Brain microvascular endothelial cell (primary cell): ENCODE results near the gene CHI3L1.
"Not testable (repeated sequence)": the region's sequence is repeated elsewhere in the genome, so short reads cannot be mapped to it uniquely, and the experiment has no call there.

Experiments
- DNase-seq: peaks from one replicate; pipeline ENCODE4 v3.0.0-alpha.2; 2020
- H3K27ac ChIP-seq: fragments of 250-450 bp; sonication (Bioruptor Pico); 2 replicates; pipeline ENCODE4 v1.5.1; 2020; ENCODE audit warnings: mild to moderate bottlenecking, moderate library complexity
- H3K27me3 ChIP-seq: fragments of 250-450 bp; sonication (Bioruptor Pico); replicated peaks from 2 replicates; pipeline ENCODE4 v1.5.1; 2020; ENCODE audit warnings: mild to moderate bottlenecking
- H3K36me3 ChIP-seq: fragments of 250-450 bp; sonication (Bioruptor Pico); replicated peaks from 2 replicates; pipeline ENCODE4 v1.5.1; 2020; ENCODE audit warnings: mild to moderate bottlenecking
- H3K4me3 ChIP-seq: 2 replicates; pipeline ENCODE4 v1.5.1; 2011; ENCODE audit warnings: low read depth, mild to moderate bottlenecking, control low read depth, low read length, moderate library complexity
- in situ Hi-C: cut with HindIII; loops from 2 replicates; pipeline ENCODE4 v1.10.0; 2017; ENCODE audit warnings: low sequenced_read_pairs, low pct_ligation_motif_present
- TF ChIP-seq, protein P1 (sequence below): IDR thresholded peaks from 2 replicates; pipeline ENCODE4 v1.5.1; 2011; ENCODE audit warnings: low read depth, mild to moderate bottlenecking, moderate library complexity, low read length, control low read depth, inconsistent platforms; ENCODE audit errors: missing control alignments

The CHI3L1 gene

GRCh38 chr1:203186446-203187303 is at the start of gene CHI3L1:
TSS of gene CHI3L1 (minus strand) at chr1:203186704. CDS start at chr1:203186623, 81 bp downstream.
- DNase-seq: no peak

GRCh38 chr1:203234901-203235300 is 48.4 kb upstream of the CHI3L1 start:
- H3K4me3 ChIP-seq, DNase-seq, H3K36me3 ChIP-seq, H3K27ac ChIP-seq, in situ Hi-C loops, H3K27me3 ChIP-seq: not testable (repeated sequence)

More at GRCh38 chr1:203186446-203187303, at the start of gene CHI3L1:
- no peak within 1 kb of the TSS for H3K4me3 ChIP-seq
- no peaks in the 10 kb centered on the region for H3K27me3 ChIP-seq
- no peak within 1 kb of the TSS for H3K27ac ChIP-seq
- in situ Hi-C loops: no loop called here
- TF ChIP-seq, protein P1, sequence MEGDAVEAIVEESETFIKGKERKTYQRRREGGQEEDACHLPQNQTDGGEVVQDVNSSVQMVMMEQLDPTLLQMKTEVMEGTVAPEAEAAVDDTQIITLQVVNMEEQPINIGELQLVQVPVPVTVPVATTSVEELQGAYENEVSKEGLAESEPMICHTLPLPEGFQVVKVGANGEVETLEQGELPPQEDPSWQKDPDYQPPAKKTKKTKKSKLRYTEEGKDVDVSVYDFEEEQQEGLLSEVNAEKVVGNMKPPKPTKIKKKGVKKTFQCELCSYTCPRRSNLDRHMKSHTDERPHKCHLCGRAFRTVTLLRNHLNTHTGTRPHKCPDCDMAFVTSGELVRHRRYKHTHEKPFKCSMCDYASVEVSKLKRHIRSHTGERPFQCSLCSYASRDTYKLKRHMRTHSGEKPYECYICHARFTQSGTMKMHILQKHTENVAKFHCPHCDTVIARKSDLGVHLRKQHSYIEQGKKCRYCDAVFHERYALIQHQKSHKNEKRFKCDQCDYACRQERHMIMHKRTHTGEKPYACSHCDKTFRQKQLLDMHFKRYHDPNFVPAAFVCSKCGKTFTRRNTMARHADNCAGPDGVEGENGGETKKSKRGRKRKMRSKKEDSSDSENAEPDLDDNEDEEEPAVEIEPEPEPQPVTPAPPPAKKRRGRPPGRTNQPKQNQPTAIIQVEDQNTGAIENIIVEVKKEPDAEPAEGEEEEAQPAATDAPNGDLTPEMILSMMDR: no peak
- H3K36me3 ChIP-seq: no peaks in the 10 kb centered on the region

DNA sequence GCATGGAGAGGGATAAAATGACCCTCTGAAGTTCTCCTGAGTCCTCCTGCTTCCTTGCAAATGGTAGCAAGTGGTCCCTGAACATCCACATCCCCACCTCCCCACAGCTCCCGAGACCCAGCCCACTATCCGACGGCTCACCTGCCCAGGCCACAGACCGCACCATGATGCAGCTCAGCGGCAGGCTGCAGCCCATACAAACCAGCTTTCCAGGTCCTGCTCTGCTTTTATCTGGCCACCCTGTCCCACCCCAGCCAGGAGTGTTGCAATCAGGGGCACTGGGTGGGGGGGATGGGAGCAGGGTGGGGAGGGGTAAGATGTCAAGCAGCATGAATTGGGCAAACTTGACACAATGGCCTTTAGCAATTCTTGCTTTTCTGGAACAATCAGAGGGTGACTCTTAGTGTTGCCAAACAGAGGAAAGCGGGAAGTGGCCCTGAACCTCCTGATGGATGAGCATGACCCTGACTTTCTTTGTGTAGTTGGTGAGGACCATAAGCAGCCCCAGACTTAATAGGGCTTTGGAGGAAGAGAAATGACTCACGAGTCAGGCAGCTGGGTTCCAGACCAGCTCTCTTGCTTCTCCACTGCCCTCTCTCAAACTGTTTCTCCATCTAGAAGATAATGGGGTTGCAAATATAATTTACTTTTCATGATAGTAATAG is 43.1 kb upstream of the CHI3L1 start, which contains the start of gene CHIT1:
Gene CHIT1 (minus strand): TSS at position 203 of the 665 bp plus-strand sequence. CDS start 37 bp downstream, at position 166.
- in situ Hi-C loops: no loop called here

GRCh38 chr1:203228670-203229069 is 42.2 kb upstream of the CHI3L1 start:
- TF ChIP-seq, protein P1: no peak
- H3K27me3 ChIP-seq: peaks cover 3% of the 10 kb centered on the region
- in situ Hi-C loops: no loop called here
- no peak overlapping the region for H3K4me3 ChIP-seq
- no peak for DNase-seq
- no peaks in the 10 kb centered on the region for H3K36me3 ChIP-seq
- no peak overlapping the region for H3K27ac ChIP-seq

More for the DNA sequence above, 43.1 kb upstream of the CHI3L1 start, which contains the start of gene CHIT1:
- peaks cover 3% of the 10 kb centered on the region for H3K27me3 ChIP-seq
- no peak within 1 kb of the TSS for H3K27ac ChIP-seq
- TF ChIP-seq, protein P1: no peak
- H3K4me3 ChIP-seq: no peak within 1 kb of the TSS
- H3K36me3 ChIP-seq: no peaks in the 10 kb centered on the region
- DNase-seq: no peak

- H3K27ac ChIP-seq: no peak overlapping the region
- no peak overlapping the region for H3K4me3 ChIP-seq
- in situ Hi-C loops: no loop called here
- H3K27me3 ChIP-seq: peaks cover 6% of the 10 kb centered on the region
- no peak for DNase-seq
- H3K36me3 ChIP-seq: no peaks in the 10 kb centered on the region
- TF ChIP-seq, protein P1: no peak
Observed at GRCh38 chr1:203227371-203228083, 41.0 kb upstream of the CHI3L1 start.

DNA sequence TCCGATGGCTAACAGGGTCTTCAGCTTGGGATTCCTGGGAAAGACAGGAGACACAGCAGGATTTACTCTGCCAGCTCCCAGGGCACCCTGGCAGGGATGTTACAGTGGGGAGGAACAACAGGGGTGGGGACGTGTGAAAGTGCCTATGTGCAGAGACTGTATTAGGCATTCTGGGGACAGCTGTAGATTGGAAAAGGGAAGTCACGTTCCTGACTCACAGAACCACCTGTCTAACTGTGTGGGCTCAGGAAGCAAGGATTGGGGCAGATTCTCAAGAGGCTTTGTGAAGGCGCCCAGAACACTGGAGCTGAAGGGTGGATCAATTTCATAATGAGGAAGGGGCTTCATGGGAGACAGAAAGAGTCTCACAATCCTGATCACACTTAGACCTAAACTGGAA is 38.6 kb upstream of the CHI3L1 start:
- TF ChIP-seq, protein P1: no peak
- DNase-seq: no peak
- H3K27ac ChIP-seq: no peak overlapping the region
- no peak overlapping the region for H3K4me3 ChIP-seq
- peaks cover 7% of the 10 kb centered on the region for H3K27me3 ChIP-seq
- H3K36me3 ChIP-seq: no peaks in the 10 kb centered on the region
- in situ Hi-C loops: no loop called here
